Lower leg skin (tissue), 4 donors: ENCODE measurements around the gene KIT. TPM values are rescaled to one million over a fixed set of nuclear protein-coding genes. Genes with fewer than 3 reads are reported as not detected.

Source experiments
- DNase-seq, 2 donors: peaks; one replicate each; pipeline ENCODE4 v3.0.0-alpha.2; 2019; ENCODE audit warnings: low spot score in 2 of 2
- H3K4me3 ChIP-seq: fragments of 200-600 bp; sonication (generic); 2 replicates; pipeline ENCODE4 v1.5.1; 2017; ENCODE audit warnings: mild to moderate bottlenecking, low read depth; ENCODE audit not compliant: poor library complexity, severe bottlenecking
- CTCF ChIP-seq, 3 donors: fragments of 450-650 bp; IDR thresholded peaks; one replicate each; pipeline ENCODE4 v1.5.1; 2016; ENCODE audit warnings: antibody characterized with exemption in 3 of 3, mild to moderate bottlenecking in 3 of 3, moderate library complexity in 2 of 3
- POLR2A ChIP-seq, 2 donors: fragments of 450-650 bp; IDR thresholded peaks; one replicate each; pipeline ENCODE4 v1.6.1; 2016 to 2017; ENCODE audit warnings: antibody characterized with exemption in 2 of 2, mild to moderate bottlenecking in 1 of 2, moderate library complexity in 1 of 2
- WGBS, 2 donors: methylation state at CpG; one replicate each; pipeline ENCODE4 v1.1.5; 2018; 5-methylcytosine and 5-hydroxymethylcytosine counted together
- intact Hi-C: fragments of 100-400 bp; cut with DNase I; formaldehyde crosslinking; loops from one replicate; pipeline ENCODE4 v1.15.0; 2023; ENCODE audit warnings: low total_unique reads
- total RNA-seq, 4 donors: library from RNA; depleted of rRNA; stranded (reverse); fragments of >200 nt; gene quantifications; one replicate each; pipeline ENCODE4 v1.1.0, GENCODE V29; 2016

Gene KIT
- total RNA-seq, 4 donors from 2014 or later: 26.1 to 54.7 (median 36.2) TPM

- TF ChIP-seq CTCF (IDR thresholded peaks at IDR 0.05): no peak
- TF ChIP-seq POLR2A (IDR thresholded peaks at IDR 0.05): no peak
- peak overlapping the region; percentile 24 for H3K4me3 ChIP-seq
- intact Hi-C loops: no loop called here
- peak in 1 of 2 donors; percentile 90 for DNase-seq
- WGBS, 2 donors: 0% methylated on average over 30 to 61 of the region's 81 CpGs
Observed at GRCh38 chr4:54658252-54659093, 716 bp downstream of the KIT start.

- intact Hi-C loops: no loop called here
- 13 to 19% methylated on average over 14 of the region's 14 CpGs for WGBS, 2 donors
- TF ChIP-seq POLR2A (IDR thresholded peaks at IDR 0.05) (no peak), CTCF (IDR thresholded peaks at IDR 0.05) (no peak)
- DNase-seq: no peak
- peak overlapping the region; percentile 24 for H3K4me3 ChIP-seq
Observed at GRCh38 chr4:54659313-54659712, 1.6 kb downstream of the KIT start.

- intact Hi-C loops: no loop called here
- DNase-seq: no peak
- TF ChIP-seq POLR2A (IDR thresholded peaks at IDR 0.05) (no peak), CTCF (IDR thresholded peaks at IDR 0.05) (no peak)
- WGBS, 2 donors: 31 to 40% methylated on average over 8 to 9 of the region's 9 CpGs
- no peak overlapping the region for H3K4me3 ChIP-seq
Observed at GRCh38 chr4:54659749-54660535, 2.2 kb downstream of the KIT start.

- DNase-seq: no peak
- H3K4me3 ChIP-seq: no peak overlapping the region
- intact Hi-C loops: no loop called here
- TF ChIP-seq POLR2A (IDR thresholded peaks at IDR 0.05) (no peak), CTCF (IDR thresholded peaks at IDR 0.05) (no peak)
- WGBS, 2 donors: 76 to 88% methylated on average over 2 of the region's 2 CpGs
Observed at GRCh38 chr4:54660591-54660990, 2.8 kb downstream of the KIT start.

- TF ChIP-seq CTCF (IDR thresholded peaks at IDR 0.05) (no peak), POLR2A (IDR thresholded peaks at IDR 0.05) (no peak)
- intact Hi-C loops: no loop called here
- WGBS, 2 donors: 22 to 40% methylated on average over 5 of the region's 5 CpGs
- H3K4me3 ChIP-seq: no peak overlapping the region
- no peak for DNase-seq
Observed at GRCh38 chr4:54661169-54661568, 3.4 kb downstream of the KIT start.
